Endothelial cell of umbilical vein (primary cell): ENCODE data around the gene SLC29A3. TPM values are rescaled to one million over a fixed set of nuclear protein-coding genes. Genes with fewer than 3 reads are reported as not detected.
A peak's percentile ranks its signal among the peaks of the same experiment; 100 is the strongest.

Experiments used
- BruUV-seq: library from RNA; stranded (reverse); fragments of 400-500 nt; replicated peaks from 2 replicates; lab custom pipeline; 2021; lab: Mats Ljungman, UMichigan
- CTCF ChIA-PET: fragments of 300-600, 350-600 bp; sonication (Branson Sonifier 250); formaldehyde crosslinking; loops from one replicate; lab custom pipeline; 2021; ENCODE audit warnings: antibody characterized with exemption, inconsistent platforms; lab: Charles Lee
- POLR2A ChIA-PET: fragments of 300-600, 350-600 bp; sonication (Branson Sonifier 250); formaldehyde crosslinking; loops from one replicate; lab custom pipeline; 2021; ENCODE audit warnings: antibody characterized with exemption, inconsistent platforms; lab: Charles Lee
- DNase-seq: peaks from one replicate; pipeline ENCODE4 v3.0.0-alpha.2; 2011; ENCODE audit warnings: low read depth, low spot score
- FAIRE-seq: peaks from 2 replicates; lab custom pipeline; 2011; peaks lifted over from hg19 to GRCh38; lab: Jason Lieb, UNC
- H2AFZ ChIP-seq: 2 replicates; pipeline ENCODE4 v1.6.0; 2012; ENCODE audit warnings: low read depth, low read length, control low read depth, inconsistent platforms
- H3K27ac ChIP-seq: 2 replicates; pipeline ENCODE4 v1.5.1; 2011; ENCODE audit warnings: low read depth, mild to moderate bottlenecking, control low read depth, low read length, moderate library complexity; ENCODE audit not compliant: insufficient read depth
- H3K27me3 ChIP-seq, 2 experiments: 2 replicates each; pipeline versions ENCODE4 v1.6.0 to v1.6.1; 2011; ENCODE audit warnings: low read length in 2 of 2, mixed read lengths in 1 of 2; ENCODE audit not compliant: control insufficient read depth in 2 of 2, insufficient read depth in 2 of 2
- H3K36me3 ChIP-seq, 2 experiments: 2 replicates in 1 of 2; 3 replicates in 1 of 2; pipeline ENCODE4 v1.5.1; 2011; ENCODE audit warnings: low read length in 2 of 2, mild to moderate bottlenecking in 1 of 2, moderate library complexity in 1 of 2; ENCODE audit not compliant: control insufficient read depth in 2 of 2, insufficient read depth in 2 of 2; ENCODE audit errors: extremely low read depth in 1 of 2
- H3K4me1 ChIP-seq: 3 replicates; pipeline ENCODE4 v1.5.1; 2011; ENCODE audit warnings: mild to moderate bottlenecking, low read length; ENCODE audit not compliant: control insufficient read depth, insufficient read depth; ENCODE audit errors: extremely low read depth
- H3K4me2 ChIP-seq: 2 replicates; pipeline ENCODE4 v1.6.1; 2011; ENCODE audit warnings: low read length, control low read depth, mixed read lengths; ENCODE audit not compliant: insufficient read depth
- H3K4me3 ChIP-seq, 3 experiments: fragments of 200-600 bp in 1 of 3; sonication (generic), shearing (Covaris generic) in 1 of 3; replicated peaks in 1 of 3; 2 replicates each; pipeline ENCODE4 v1.5.1; 2011 to 2016; ENCODE audit warnings: control low read depth in 3 of 3, low read length in 3 of 3, mild to moderate bottlenecking in 2 of 3, inconsistent platforms in 1 of 3, low read depth in 1 of 3, moderate library complexity in 1 of 3; ENCODE audit not compliant: insufficient read depth in 1 of 3
- H3K79me2 ChIP-seq: 2 replicates; pipeline ENCODE4 v1.6.0; 2012; ENCODE audit warnings: low read length, inconsistent platforms; ENCODE audit not compliant: control insufficient read depth, insufficient read depth
- H3K9ac ChIP-seq: replicated peaks from 2 replicates; pipeline ENCODE3; 2011; ENCODE audit warnings: low read length, control low read depth; ENCODE audit not compliant: insufficient read depth; ENCODE audit errors: extremely low read depth
- H3K9me1 ChIP-seq: replicated peaks from 3 replicates; pipeline ENCODE4 v1.6.0; 2011; ENCODE audit warnings: mild to moderate bottlenecking, low read length; ENCODE audit not compliant: control insufficient read depth, insufficient read depth; ENCODE audit errors: extremely low read depth
- H3K9me3 ChIP-seq: replicated peaks from 2 replicates; pipeline ENCODE4 v1.5.1; 2012; ENCODE audit warnings: low read length, inconsistent platforms; ENCODE audit not compliant: control insufficient read depth, insufficient read depth
- H4K20me1 ChIP-seq: replicated peaks from 2 replicates; pipeline ENCODE3; 2011; ENCODE audit warnings: mild to moderate bottlenecking, low read length; ENCODE audit not compliant: control insufficient read depth, insufficient read depth; ENCODE audit errors: extremely low read depth
- CTCF ChIP-seq, 2 donors: IDR thresholded peaks; 1 replicate in 1 of 2; 2 replicates in 1 of 2; pipeline ENCODE4 v1.5.1; 2011; ENCODE audit warnings: low read length in 2 of 2, mild to moderate bottlenecking in 2 of 2, moderate library complexity in 2 of 2, control low read depth in 1 of 2, inconsistent platforms in 1 of 2, low read depth in 1 of 2; ENCODE audit not compliant: insufficient read depth in 1 of 2; ENCODE audit errors: extremely low read depth in 1 of 2
- EZH2 ChIP-seq: IDR thresholded peaks from 2 replicates; pipeline ENCODE4 v1.6.1; 2012; ENCODE audit warnings: borderline replicate concordance, low read depth, mild to moderate bottlenecking, moderate library complexity, low read length, inconsistent platforms; ENCODE audit not compliant: severe bottlenecking
- FOS ChIP-seq: IDR thresholded peaks from 2 replicates; pipeline ENCODE4 v1.6.1; 2011; ENCODE audit warnings: mild to moderate bottlenecking, low read length, moderate library complexity, borderline replicate concordance; ENCODE audit not compliant: insufficient read depth
- GATA2 ChIP-seq: IDR thresholded peaks from 2 replicates; pipeline ENCODE4 v1.7.0; 2011; ENCODE audit warnings: low read depth, mild to moderate bottlenecking, moderate library complexity, mixed read lengths, low read length; ENCODE audit not compliant: insufficient read length, insufficient read depth
- JUN ChIP-seq: IDR thresholded peaks from 2 replicates; pipeline ENCODE4 v1.6.1; 2011; ENCODE audit warnings: borderline replicate concordance, low read depth; ENCODE audit not compliant: insufficient read length, insufficient read depth
- MYC ChIP-seq: IDR thresholded peaks from one replicate; pipeline ENCODE4 v1.6.1; 2011; ENCODE audit warnings: mild to moderate bottlenecking, low read depth, low read length
- POLR2A ChIP-seq: IDR thresholded peaks from 2 replicates; pipeline ENCODE4 v1.6.1; 2012; ENCODE audit warnings: low read depth, mild to moderate bottlenecking, control low read depth, low read length
- POLR2AphosphoS5 ChIP-seq: IDR thresholded peaks from 2 replicates; pipeline ENCODE4 v1.6.1; 2012; ENCODE audit warnings: low read depth, mild to moderate bottlenecking, control low read depth, low read length, moderate library complexity; ENCODE audit not compliant: insufficient read depth
- dilution Hi-C: fragments of 300-500 bp; cut with MboI; formaldehyde crosslinking; loops from one replicate; pipeline ENCODE4 v1.15.0; 2019; ENCODE audit warnings: low sequenced_read_pairs; ENCODE audit not compliant: extremely low pct_ligation_motif_present
- intact Hi-C: fragments of 100-400 bp; cut with micrococcal nuclease; formaldehyde crosslinking; loops from one replicate; pipeline ENCODE4 v1.10.0; 2022
- polyA plus RNA-seq, 4 experiments: library from polyadenylated mRNA; depleted of rRNA in 3 of 4; stranded (reverse) in 3 of 4; unstranded in 1 of 4; fragments of >200 nt; gene quantifications; 2 replicates each; pipeline versions ENCODE4 v1.2.1 to v1.2.3, GENCODE V29; 2011 to 2012; ENCODE audit warnings: missing spikeins in 1 of 4
- total RNA-seq: library from RNA; stranded (reverse); gene quantifications from 2 replicates; pipeline ENCODE4 v1.2.3, GENCODE V29; 2021
- TF ChIP-seq, protein P1 (sequence below): IDR thresholded peaks from 2 replicates; pipeline ENCODE4 v1.6.1; 2011; ENCODE audit not compliant: insufficient read depth, insufficient read length

Gene SLC29A3
- total and polyA plus RNA-seq, 2 donors (not counting 3 experiments of a cell fraction or from before 2014, with no cell fraction given), result 5.0 to 9.1 TPM

DNA sequence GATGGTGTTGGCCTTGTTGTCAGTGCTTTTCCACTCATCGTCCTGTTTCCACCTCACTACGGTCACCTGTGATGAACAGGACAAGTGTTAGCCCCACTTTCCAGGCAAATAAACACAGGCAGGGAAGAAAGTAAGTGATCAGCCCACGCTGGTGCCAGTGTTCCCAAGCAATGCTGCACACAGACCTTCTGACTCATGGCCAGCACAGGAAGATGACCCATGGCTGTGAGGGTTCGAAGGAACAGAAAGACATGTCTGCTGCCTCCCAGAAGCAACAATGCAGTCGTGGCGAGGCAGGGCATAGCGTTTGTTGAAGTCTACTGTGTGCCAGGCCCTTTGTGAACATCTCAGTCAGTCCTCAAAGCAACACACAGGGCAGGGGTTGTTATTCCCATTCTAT is 35.7 kb downstream of the SLC29A3 start:
- ChIA-PET POLR2A (no interaction called here), CTCF (interaction anchor here (1.4 kb wide), 1 partner anchor 29 kb away, joined by 3 read pairs; no protein-coding TSS in a partner anchor)
- Histone ChIP-seq H3K27ac (no peak overlapping the region), H3K9ac (no peak overlapping the region), H4K20me1 (no peaks in the 10 kb centered on the region), H3K36me3 (no peaks in the 10 kb centered on the region), H3K4me3 (no peak overlapping the region), H3K79me2 (no peaks in the 10 kb centered on the region), H3K9me1 (no peaks in the 10 kb centered on the region), H3K27me3 (no peaks in the 10 kb centered on the region), H3K9me3 (no peaks in the 10 kb centered on the region), H3K4me2 (no peak overlapping the region), H2AFZ (peak overlapping the region; percentile 74), H3K4me1 (peaks cover 15% of the 10 kb centered on the region)
- DNase-seq (peak; percentile 32), FAIRE-seq (peak; percentile 91)
- TF ChIP-seq, protein P1, sequence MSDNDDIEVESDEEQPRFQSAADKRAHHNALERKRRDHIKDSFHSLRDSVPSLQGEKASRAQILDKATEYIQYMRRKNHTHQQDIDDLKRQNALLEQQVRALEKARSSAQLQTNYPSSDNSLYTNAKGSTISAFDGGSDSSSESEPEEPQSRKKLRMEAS, result no peak
- TF ChIP-seq FOS, result peak; percentile 63
- dilution Hi-C loops (no loop called here), intact Hi-C loops (no loop called here)
- BruUV-seq, result no TSS peak

DNA sequence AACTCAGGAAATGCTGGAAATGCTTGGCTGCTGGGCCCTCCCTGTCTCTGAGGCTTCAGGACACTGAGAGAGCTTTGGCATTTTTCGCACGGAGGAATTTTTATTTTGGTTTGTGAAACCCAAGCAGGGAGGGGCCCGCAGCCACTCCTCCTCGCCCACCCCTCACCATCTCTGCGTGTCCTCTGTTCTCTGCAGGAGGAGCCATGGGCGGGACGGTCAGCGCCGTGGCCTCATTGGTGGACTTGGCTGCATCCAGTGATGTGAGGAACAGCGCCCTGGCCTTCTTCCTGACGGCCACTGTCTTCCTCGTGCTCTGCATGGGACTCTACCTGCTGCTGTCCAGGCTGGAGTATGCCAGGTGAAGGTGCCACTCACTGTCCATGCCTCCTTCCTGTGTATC is 36.8 kb downstream of the SLC29A3 start:
- no peak overlapping the region for H2AFZ ChIP-seq
- H3K4me2 ChIP-seq, result no peak overlapping the region
- H3K9me3 ChIP-seq, result no peaks in the 10 kb centered on the region
- BruUV-seq, result no TSS peak
- no peaks in the 10 kb centered on the region for H3K9me1 ChIP-seq
- FAIRE-seq, result no peak
- dilution Hi-C loops, result no loop called here
- no peaks in the 10 kb centered on the region for H4K20me1 ChIP-seq
- ChIA-PET CTCF (interaction anchor here (1.0 to 1.4 kb wide), 3 partner anchors 13 to 41 kb away, joined by 3 read pairs; no protein-coding TSS in a partner anchor), POLR2A (no interaction called here)
- no peak overlapping the region for H3K9ac ChIP-seq
- no peak overlapping the region for H3K27ac ChIP-seq
- H3K27me3 ChIP-seq, result no peaks in the 10 kb centered on the region
- H3K36me3 ChIP-seq, result no peaks in the 10 kb centered on the region
- DNase-seq, result no peak
- TF ChIP-seq EZH2 (no peak), FOS (no peak), CTCF (IDR thresholded peaks at IDR 0.05; ENCODE audit: extremely low read depth in 1 of 2, insufficient read depth in 1 of 2, low read depth in 1 of 2, low read length in 2 of 2) (no peak), GATA2 (no peak), JUN (no peak), MYC (no peak), POLR2AphosphoS5 (no peak), POLR2A (no peak)
- TF ChIP-seq, protein P1, result no peak
- no peaks in the 10 kb centered on the region for H3K79me2 ChIP-seq
- peaks cover 15% of the 10 kb centered on the region for H3K4me1 ChIP-seq
- no peak overlapping the region for H3K4me3 ChIP-seq
- intact Hi-C loops, result no loop called here
